ENCODE data around the gene NADSYN1.

NADSYN1 gene

GRCh38 chr11:71430166-71430565 is 22.8 kb upstream of the NADSYN1 start:
- Histone ChIP-seq H3F3A (ENCODE audit: insufficient read depth) (no peaks in the 10 kb centered on the region), H3K9me3 (ENCODE audit: insufficient read depth, low read length) (no peaks in the 10 kb centered on the region), H4K20me1 (ENCODE audit: low read depth, low read length) (no peaks in the 10 kb centered on the region), H3K4me3 (ENCODE audit: insufficient read depth, low read length, poor library complexity, severe bottlenecking) (no peak overlapping the region), H3K27me3 (ENCODE audit: low read length) (no peaks in the 10 kb centered on the region), H2AFZ (ENCODE audit: low read depth, low read length, severe bottlenecking) (no peak overlapping the region), H3K27ac (ENCODE audit: low read depth, low read length) (no peak overlapping the region), H3K36me3 (ENCODE audit: low read length) (no peaks in the 10 kb centered on the region), H3K9me2 (replicated peaks; ENCODE audit: insufficient read depth, low read length) (no peaks in the 10 kb centered on the region), H3K4me2 (ENCODE audit: low read depth, low read length, poor library complexity, severe bottlenecking) (no peak overlapping the region), H3K9ac (ENCODE audit: low read length) (no peak overlapping the region), H3K79me2 (ENCODE audit: insufficient read depth, low read length) (no peaks in the 10 kb centered on the region)
- no peak for TF ChIP-seq EZH2phosphoT487 (conservative IDR thresholded peaks at IDR 0.05; ENCODE audit: low read length)
- no peak for TF ChIP-seq CTCF (IDR thresholded peaks at IDR 0.05; ENCODE audit: insufficient read depth, low read length, poor library complexity, severe bottlenecking)

DNA sequence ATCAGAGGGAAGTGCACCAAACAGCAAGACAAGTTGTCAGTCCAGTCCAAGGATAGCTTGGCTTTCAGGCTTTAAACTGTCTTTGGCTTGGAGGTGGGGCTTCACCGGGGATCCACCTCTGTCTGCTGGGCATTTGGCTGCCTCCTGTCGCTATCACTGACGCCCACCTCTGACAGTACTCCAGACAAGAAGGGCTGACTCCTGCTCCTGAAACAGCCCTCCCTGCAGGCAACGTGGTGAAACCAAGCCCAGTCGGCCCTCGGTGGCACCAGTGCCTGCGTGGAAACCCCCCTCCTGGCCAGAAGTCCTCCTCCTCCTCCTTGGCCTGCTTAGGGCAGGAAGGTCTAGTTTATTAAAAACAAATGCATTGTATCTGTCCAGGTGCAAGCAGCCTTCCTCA is 21.7 kb upstream of the NADSYN1 start:
- TF ChIP-seq EZH2phosphoT487 (conservative IDR thresholded peaks at IDR 0.05; ENCODE audit: low read length): no peak
- TF ChIP-seq CTCF (IDR thresholded peaks at IDR 0.05; ENCODE audit: insufficient read depth, low read length, poor library complexity, severe bottlenecking): no peak
- no peaks in the 10 kb centered on the region for H3K9me3 ChIP-seq (ENCODE audit: insufficient read depth, low read length)

GRCh38 chr11:71432761-71433647 is 20.0 kb upstream of the NADSYN1 start:
- TF ChIP-seq CTCF (IDR thresholded peaks at IDR 0.05; ENCODE audit: insufficient read depth, low read length, poor library complexity, severe bottlenecking): no peak
- no peak for TF ChIP-seq EZH2phosphoT487 (conservative IDR thresholded peaks at IDR 0.05; ENCODE audit: low read length)
- no peaks in the 10 kb centered on the region for H3K9me3 ChIP-seq (ENCODE audit: insufficient read depth, low read length)
- no peak overlapping the region for H3K27ac ChIP-seq (ENCODE audit: low read depth, low read length)
- no peak overlapping the region for H3K4me3 ChIP-seq (ENCODE audit: insufficient read depth, low read length, poor library complexity, severe bottlenecking)
- H3K36me3 ChIP-seq (ENCODE audit: low read length): no peaks in the 10 kb centered on the region
- H3K27me3 ChIP-seq (ENCODE audit: low read length): no peaks in the 10 kb centered on the region
- no peaks in the 10 kb centered on the region for H3K9me2 ChIP-seq (replicated peaks; ENCODE audit: insufficient read depth, low read length)
- H3K79me2 ChIP-seq (ENCODE audit: insufficient read depth, low read length): no peaks in the 10 kb centered on the region
- H3K9ac ChIP-seq (ENCODE audit: low read length): no peak overlapping the region
- no peaks in the 10 kb centered on the region for H4K20me1 ChIP-seq (ENCODE audit: low read depth, low read length)
- no peak overlapping the region for H2AFZ ChIP-seq (ENCODE audit: low read depth, low read length, severe bottlenecking)
- no peaks in the 10 kb centered on the region for H3F3A ChIP-seq (ENCODE audit: insufficient read depth)
- no peak overlapping the region for H3K4me2 ChIP-seq (ENCODE audit: low read depth, low read length, poor library complexity, severe bottlenecking)

More for the DNA sequence above, 21.7 kb upstream of the NADSYN1 start:
- Histone ChIP-seq H3K9ac (ENCODE audit: low read length) (no peak overlapping the region), H2AFZ (ENCODE audit: low read depth, low read length, severe bottlenecking) (no peak overlapping the region), H3K79me2 (ENCODE audit: insufficient read depth, low read length) (no peaks in the 10 kb centered on the region), H3K4me3 (ENCODE audit: insufficient read depth, low read length, poor library complexity, severe bottlenecking) (no peak overlapping the region), H3K27me3 (ENCODE audit: low read length) (no peaks in the 10 kb centered on the region), H3F3A (ENCODE audit: insufficient read depth) (no peaks in the 10 kb centered on the region), H3K4me2 (ENCODE audit: low read depth, low read length, poor library complexity, severe bottlenecking) (no peak overlapping the region), H3K9me2 (replicated peaks; ENCODE audit: insufficient read depth, low read length) (no peaks in the 10 kb centered on the region), H3K36me3 (ENCODE audit: low read length) (no peaks in the 10 kb centered on the region), H4K20me1 (ENCODE audit: low read depth, low read length) (no peaks in the 10 kb centered on the region), H3K27ac (ENCODE audit: low read depth, low read length) (no peak overlapping the region)

Measured in SU-DHL-6 (cell line).